GM12864 (cell line): Measurements from ENCODE around the gene PAQR8.
A peak's percentile ranks its signal among the peaks of the same experiment; 100 is the strongest.

ENCODE experiments used
- DNase-seq: peaks from one replicate; pipeline ENCODE4 v3.0.0-alpha.2; 2011; ENCODE audit warnings: low read depth
- H3K4me3 ChIP-seq: 2 replicates; pipeline ENCODE4 v1.5.1; 2011; ENCODE audit warnings: mild to moderate bottlenecking, low read depth, low read length, control low read depth
- TF ChIP-seq, protein P1 (sequence below): IDR thresholded peaks from 2 replicates; pipeline ENCODE4 v1.5.1; 2011; ENCODE audit warnings: low read depth, mild to moderate bottlenecking, moderate library complexity, low read length, control low read depth, inconsistent platforms; ENCODE audit errors: missing control alignments

PAQR8 gene

GRCh38 chr6:52416629-52417151 is 54.7 kb downstream of the PAQR8 start:
- H3K4me3 ChIP-seq: no peak overlapping the region
- peak; percentile 60 for DNase-seq
- TF ChIP-seq, protein P1, sequence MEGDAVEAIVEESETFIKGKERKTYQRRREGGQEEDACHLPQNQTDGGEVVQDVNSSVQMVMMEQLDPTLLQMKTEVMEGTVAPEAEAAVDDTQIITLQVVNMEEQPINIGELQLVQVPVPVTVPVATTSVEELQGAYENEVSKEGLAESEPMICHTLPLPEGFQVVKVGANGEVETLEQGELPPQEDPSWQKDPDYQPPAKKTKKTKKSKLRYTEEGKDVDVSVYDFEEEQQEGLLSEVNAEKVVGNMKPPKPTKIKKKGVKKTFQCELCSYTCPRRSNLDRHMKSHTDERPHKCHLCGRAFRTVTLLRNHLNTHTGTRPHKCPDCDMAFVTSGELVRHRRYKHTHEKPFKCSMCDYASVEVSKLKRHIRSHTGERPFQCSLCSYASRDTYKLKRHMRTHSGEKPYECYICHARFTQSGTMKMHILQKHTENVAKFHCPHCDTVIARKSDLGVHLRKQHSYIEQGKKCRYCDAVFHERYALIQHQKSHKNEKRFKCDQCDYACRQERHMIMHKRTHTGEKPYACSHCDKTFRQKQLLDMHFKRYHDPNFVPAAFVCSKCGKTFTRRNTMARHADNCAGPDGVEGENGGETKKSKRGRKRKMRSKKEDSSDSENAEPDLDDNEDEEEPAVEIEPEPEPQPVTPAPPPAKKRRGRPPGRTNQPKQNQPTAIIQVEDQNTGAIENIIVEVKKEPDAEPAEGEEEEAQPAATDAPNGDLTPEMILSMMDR: peak; percentile 75

GRCh38 chr6:52417675-52418111 is 55.7 kb downstream of the PAQR8 start:
- DNase-seq: no peak
- TF ChIP-seq, protein P1: no peak
- H3K4me3 ChIP-seq: no peak overlapping the region

DNA sequence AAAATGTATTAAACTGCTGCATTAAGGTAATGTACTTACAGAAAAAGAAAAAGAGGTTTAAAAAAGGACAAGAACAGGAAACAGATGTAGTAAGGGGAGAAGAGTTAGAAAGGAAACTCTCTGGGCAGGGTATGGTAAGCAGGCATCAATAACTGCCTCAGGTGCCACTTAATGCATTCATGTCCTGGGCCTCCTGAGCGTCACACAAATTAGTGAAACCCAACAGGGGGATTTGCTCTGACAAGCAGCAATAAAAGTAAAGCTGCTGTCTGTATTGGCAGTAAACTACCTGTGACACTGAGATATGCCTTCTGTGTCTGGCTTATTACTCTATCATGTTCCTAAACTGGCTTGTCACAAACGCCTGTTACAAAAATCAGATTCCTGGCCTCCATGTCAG is 56.7 kb downstream of the PAQR8 start:
- DNase-seq: no peak
- H3K4me3 ChIP-seq: no peak overlapping the region
- TF ChIP-seq, protein P1: no peak

GRCh38 chr6:52419809-52420667 is 58.1 kb downstream of the PAQR8 start, which contains the start of gene EFHC1:
Gene EFHC1 (plus strand): TSS chr6:52420342. CDS start chr6:52420411, 69 bp downstream.
- DNase-seq: peak; percentile 93
- TF ChIP-seq, protein P1: no peak
- peak within 1 kb of the TSS; percentile 65 for H3K4me3 ChIP-seq

- TF ChIP-seq, protein P1: no peak
- peak overlapping the region; percentile 65 for H3K4me3 ChIP-seq
- no peak for DNase-seq
Measured at GRCh38 chr6:52420668-52421358, 58.9 kb downstream of the PAQR8 start.

DNA sequence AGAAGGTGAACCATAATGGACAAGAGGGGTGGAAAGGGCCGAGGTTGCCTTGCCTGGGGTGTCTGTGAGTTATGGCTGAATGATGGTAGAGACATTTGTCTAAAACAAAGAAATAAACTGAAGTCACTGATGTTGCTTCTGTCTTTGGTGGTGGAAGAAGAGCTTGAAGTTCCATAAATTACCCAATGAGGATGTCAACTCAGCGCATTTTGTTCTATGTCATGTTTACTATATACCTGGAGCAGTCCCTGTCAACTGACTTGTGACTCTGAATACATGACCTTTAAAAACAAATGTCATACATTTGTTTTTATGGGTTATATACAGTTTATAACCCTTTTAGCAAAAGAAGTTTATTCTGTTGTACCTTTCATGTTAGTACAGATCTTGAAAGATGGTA is 60.2 kb downstream of the PAQR8 start:
- no peak overlapping the region for H3K4me3 ChIP-seq

More for the DNA sequence above, 60.2 kb downstream of the PAQR8 start:
- DNase-seq: no peak
- TF ChIP-seq, protein P1: no peak
